SW480 (cell line): Measurements from ENCODE around the gene AVL9.
"Not testable (repeated sequence)": the region's sequence is repeated elsewhere in the genome, so short reads cannot be mapped to it uniquely, and the experiment has no call there.

ENCODE experiments used
- DNase-seq: peaks from one replicate; pipeline ENCODE4 v3.0.0-alpha.2; 2016; ENCODE audit warnings: low spot score

Gene AVL9

DNA sequence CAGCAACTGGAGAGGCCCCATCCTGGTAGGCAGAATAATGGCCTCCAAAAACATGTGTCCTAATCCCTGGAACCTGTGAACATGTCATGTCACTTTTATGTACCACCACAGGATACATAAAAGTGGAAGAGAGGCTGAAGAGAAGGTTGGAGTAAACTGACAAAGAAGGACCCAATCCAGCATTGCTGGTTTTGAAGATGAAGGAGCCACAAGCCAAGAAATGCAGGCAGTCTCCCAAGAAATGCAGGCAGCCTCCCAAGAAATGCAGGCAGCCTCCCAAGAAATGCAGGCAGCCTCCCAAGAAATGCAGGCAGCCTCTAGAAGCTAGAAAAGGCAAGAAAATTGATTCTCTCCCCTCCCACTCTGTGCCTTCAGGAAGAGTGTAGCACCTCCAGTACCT, 142.3 kb downstream of the AVL9 start:
- not testable (repeated sequence) for DNase-seq
